ENCODE results near the gene CTNNA3.

GRCh38 chr10:67200913-67201564 lies 495.0 kb downstream of the CTNNA3 start:
- TF ChIP-seq CTCF (IDR thresholded peaks at IDR 0.05; ENCODE audit: low read depth, low read length, missing input control) (no peak), SP1 (IDR thresholded peaks at IDR 0.05) (no peak), RAD21 (IDR thresholded peaks at IDR 0.05) (no peak), ATF3 (IDR thresholded peaks at IDR 0.05) (no peak), FOXA1 (IDR thresholded peaks at IDR 0.05) (no peak), JUND (IDR thresholded peaks at IDR 0.05) (no peak), MAX (IDR thresholded peaks at IDR 0.05) (no peak), YY1 (IDR thresholded peaks at IDR 0.05) (no peak), TAF1 (conservative IDR thresholded peaks at IDR 0.05) (no peak), ZBTB33 (IDR thresholded peaks at IDR 0.05) (no peak)
